ENCODE results near the gene OSBP2. TPM values are rescaled to one million over a fixed set of nuclear protein-coding genes. Genes with fewer than 3 reads are reported as not detected.

Gene OSBP2
- total and polyA plus RNA-seq, 2 of the 13 experiments (the other 11 are each of a cell fraction or from before 2014, with no cell fraction given), result 5.0 to 7.7 TPM

DNA sequence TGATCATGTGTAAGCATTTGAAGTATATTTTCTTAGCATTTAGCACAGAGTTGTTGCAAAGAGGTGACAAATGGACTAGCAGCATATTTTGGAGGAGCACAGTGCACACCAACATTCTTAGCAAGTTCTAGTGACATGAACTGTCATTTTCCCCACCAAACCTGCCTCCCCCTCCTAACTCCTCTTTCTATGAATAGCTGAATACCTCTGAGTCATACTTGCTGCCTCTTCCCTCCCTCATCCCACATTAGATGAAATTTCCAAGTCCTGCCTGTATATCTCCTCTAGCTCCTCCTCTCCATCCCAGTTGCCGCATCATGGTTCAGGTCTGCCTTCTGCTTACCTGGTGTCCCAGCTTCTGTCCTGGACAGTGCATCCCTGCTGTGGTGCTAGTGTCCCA, 7.2 kb downstream of the OSBP2 start:
- Histone ChIP-seq H3K4me2 (ENCODE audit: low read depth, low read length) (no peak overlapping the region), H3K4me1 (ENCODE audit: insufficient read depth, low read length) (peaks cover 20% of the 10 kb centered on the region), H3K9ac (ENCODE audit: insufficient read depth, low read depth, low read length) (no peak overlapping the region), H4K20me1 (ENCODE audit: insufficient read depth, low read length) (no peaks in the 10 kb centered on the region), H2AFZ (ENCODE audit: low read length) (no peak overlapping the region), H3K27ac (ENCODE audit: extremely low read length, insufficient read depth, low read length) (no peak overlapping the region), H3K79me2 (ENCODE audit: insufficient read depth, low read length) (no peaks in the 10 kb centered on the region), H3K27me3 (ENCODE audit: control insufficient read depth in 1 of 2, insufficient read depth in 2 of 2, low read length in 2 of 2) (peaks cover 0 to 6% of the 10 kb centered on the region in 2 experiments; a peak in 1 of 5 replicates), H3K4me3 (replicated peaks in 1 of 3; ENCODE audit: insufficient read depth in 1 of 3, low read depth in 2 of 3, low read length in 3 of 3) (no peak overlapping the region), H3K36me3 (replicated peaks in 1 of 2; ENCODE audit: control insufficient read depth in 1 of 2, insufficient read depth in 2 of 2, low read length in 2 of 2) (no peaks in the 10 kb centered on the region), H3K9me3 (ENCODE audit: low read length) (no peaks in the 10 kb centered on the region)
- 60% methylated on average over 1 of the region's 1 CpG for WGBS (ENCODE audit: low lambda C conversion rate)
- no peak for DNase-seq (ENCODE audit: low spot score)
- intact Hi-C loops (cut with micrococcal nuclease; ENCODE audit: unreplicated experiment) (no loop called here), in situ Hi-C loops (cut with HindIII; ENCODE audit: extremely low pct_ligation_motif_present, low pct_unique_long_range_greater_than_20kb) (no loop called here)
- ChIA-PET CTCF (ENCODE audit: low intra/inter-chr PET ratio, low total read pairs) (no interaction called here), POLR2A (no interaction called here)
- no TSS peak for BruUV-seq (replicated peaks)
- no peak for FAIRE-seq
- no peak for ATAC-seq
- TF ChIP-seq KDM1A (CRISPR knock-in tag; IDR thresholded peaks at IDR 0.05) (no peak), ZNF891 (CRISPR knock-in tag; IDR thresholded peaks at IDR 0.05) (no peak), ZNF567 (CRISPR knock-in tag; IDR thresholded peaks at IDR 0.05; ENCODE audit: borderline replicate concordance) (no peak), TEAD2 (CRISPR knock-in tag; IDR thresholded peaks at IDR 0.05) (no peak)

DNA sequence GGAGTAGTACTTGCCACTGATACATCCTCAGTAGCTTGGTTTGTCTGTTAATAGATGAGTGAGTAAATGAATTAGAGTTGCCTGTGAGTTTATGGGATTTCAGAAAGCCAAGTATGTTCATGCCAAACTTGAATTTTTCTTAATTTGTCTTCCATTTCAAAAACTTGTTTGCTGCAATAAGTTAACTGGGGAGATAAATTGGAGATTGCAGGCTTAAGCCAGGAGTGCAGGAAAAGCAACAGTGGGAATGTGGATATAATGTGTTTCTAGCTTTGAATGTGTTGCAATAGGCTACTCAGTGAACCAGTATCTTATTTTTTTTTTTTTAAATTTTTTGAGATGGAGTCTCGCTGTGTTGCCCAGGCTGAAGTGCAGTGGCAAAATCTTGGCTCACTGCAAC, 8.2 kb downstream of the OSBP2 start:
- Histone ChIP-seq H3K79me2 (ENCODE audit: insufficient read depth, low read length) (no peaks in the 10 kb centered on the region), H3K4me3 (replicated peaks in 1 of 3; ENCODE audit: insufficient read depth in 1 of 3, low read depth in 2 of 3, low read length in 3 of 3) (no peak overlapping the region), H4K20me1 (ENCODE audit: insufficient read depth, low read length) (no peaks in the 10 kb centered on the region), H3K9ac (ENCODE audit: insufficient read depth, low read depth, low read length) (no peak overlapping the region), H3K27me3 (ENCODE audit: control insufficient read depth in 1 of 2, insufficient read depth in 2 of 2, low read length in 2 of 2) (peaks cover 0 to 3% of the 10 kb centered on the region in 2 experiments; a peak in 1 of 5 replicates), H2AFZ (ENCODE audit: low read length) (no peak overlapping the region), H3K4me1 (ENCODE audit: insufficient read depth, low read length) (peaks cover 20% of the 10 kb centered on the region), H3K4me2 (ENCODE audit: low read depth, low read length) (no peak overlapping the region), H3K27ac (ENCODE audit: extremely low read length, insufficient read depth, low read length) (no peak overlapping the region), H3K36me3 (replicated peaks in 1 of 2; ENCODE audit: control insufficient read depth in 1 of 2, insufficient read depth in 2 of 2, low read length in 2 of 2) (no peaks in the 10 kb centered on the region), H3K9me3 (ENCODE audit: low read length) (no peaks in the 10 kb centered on the region)
- intact Hi-C loops (cut with micrococcal nuclease; ENCODE audit: unreplicated experiment) (no loop called here), in situ Hi-C loops (cut with HindIII; ENCODE audit: extremely low pct_ligation_motif_present, low pct_unique_long_range_greater_than_20kb) (no loop called here)
- no TSS peak for BruUV-seq (replicated peaks)
- DNase-seq (ENCODE audit: low spot score), result no peak
- POLR2A ChIA-PET, result no interaction called here
- 0% methylated on average over 1 of the region's 1 CpG for WGBS (ENCODE audit: low lambda C conversion rate)
- CTCF ChIA-PET (ENCODE audit: low intra/inter-chr PET ratio, low total read pairs), result no interaction called here
- no peak for FAIRE-seq
- ATAC-seq, result no peak
- TF ChIP-seq TOE1 (CRISPR knock-in tag; IDR thresholded peaks at IDR 0.05) (no peak), ZNF703 (CRISPR knock-in tag; IDR thresholded peaks at IDR 0.05; ENCODE audit: borderline replicate concordance) (no peak), DNMT1 (CRISPR knock-in tag; IDR thresholded peaks at IDR 0.05) (no peak), BORCS8-MEF2B (CRISPR knock-in tag; IDR thresholded peaks at IDR 0.05) (no peak), ARNT2 (CRISPR knock-in tag; IDR thresholded peaks at IDR 0.05; ENCODE audit: low read depth) (no peak), KMT2A (CRISPR knock-in tag; IDR thresholded peaks at IDR 0.05) (no peak), ZNF451 (CRISPR knock-in tag; IDR thresholded peaks at IDR 0.05) (no peak), ZNF335 (CRISPR knock-in tag; IDR thresholded peaks at IDR 0.05) (no peak), ZNF234 (CRISPR knock-in tag; conservative IDR thresholded peaks at IDR 0.05) (no peak), KDM3A (CRISPR knock-in tag; IDR thresholded peaks at IDR 0.05; ENCODE audit: low read depth) (no peak), ZNF652 (CRISPR knock-in tag; IDR thresholded peaks at IDR 0.05; ENCODE audit: borderline replicate concordance, low read depth) (no peak), ZNF605 (CRISPR knock-in tag; IDR thresholded peaks at IDR 0.05) (no peak), ETV5 (CRISPR knock-in tag; IDR thresholded peaks at IDR 0.05; ENCODE audit: borderline replicate concordance) (no peak), EEA1 (CRISPR knock-in tag; IDR thresholded peaks at IDR 0.05; ENCODE audit: borderline replicate concordance) (no peak)
- TF ChIP-seq, protein P1, sequence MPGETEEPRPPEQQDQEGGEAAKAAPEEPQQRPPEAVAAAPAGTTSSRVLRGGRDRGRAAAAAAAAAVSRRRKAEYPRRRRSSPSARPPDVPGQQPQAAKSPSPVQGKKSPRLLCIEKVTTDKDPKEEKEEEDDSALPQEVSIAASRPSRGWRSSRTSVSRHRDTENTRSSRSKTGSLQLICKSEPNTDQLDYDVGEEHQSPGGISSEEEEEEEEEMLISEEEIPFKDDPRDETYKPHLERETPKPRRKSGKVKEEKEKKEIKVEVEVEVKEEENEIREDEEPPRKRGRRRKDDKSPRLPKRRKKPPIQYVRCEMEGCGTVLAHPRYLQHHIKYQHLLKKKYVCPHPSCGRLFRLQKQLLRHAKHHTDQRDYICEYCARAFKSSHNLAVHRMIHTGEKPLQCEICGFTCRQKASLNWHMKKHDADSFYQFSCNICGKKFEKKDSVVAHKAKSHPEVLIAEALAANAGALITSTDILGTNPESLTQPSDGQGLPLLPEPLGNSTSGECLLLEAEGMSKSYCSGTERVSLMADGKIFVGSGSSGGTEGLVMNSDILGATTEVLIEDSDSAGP (CRISPR knock-in tag; IDR thresholded peaks at IDR 0.05; ENCODE audit: borderline replicate concordance), result no peak
- TF ChIP-seq, protein P2, sequence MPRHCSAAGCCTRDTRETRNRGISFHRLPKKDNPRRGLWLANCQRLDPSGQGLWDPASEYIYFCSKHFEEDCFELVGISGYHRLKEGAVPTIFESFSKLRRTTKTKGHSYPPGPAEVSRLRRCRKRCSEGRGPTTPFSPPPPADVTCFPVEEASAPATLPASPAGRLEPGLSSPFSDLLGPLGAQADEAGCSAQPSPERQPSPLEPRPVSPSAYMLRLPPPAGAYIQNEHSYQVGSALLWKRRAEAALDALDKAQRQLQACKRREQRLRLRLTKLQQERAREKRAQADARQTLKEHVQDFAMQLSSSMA (CRISPR knock-in tag; IDR thresholded peaks at IDR 0.05), result no peak
